Measurements from ENCODE around the gene TRIO.

DNA sequence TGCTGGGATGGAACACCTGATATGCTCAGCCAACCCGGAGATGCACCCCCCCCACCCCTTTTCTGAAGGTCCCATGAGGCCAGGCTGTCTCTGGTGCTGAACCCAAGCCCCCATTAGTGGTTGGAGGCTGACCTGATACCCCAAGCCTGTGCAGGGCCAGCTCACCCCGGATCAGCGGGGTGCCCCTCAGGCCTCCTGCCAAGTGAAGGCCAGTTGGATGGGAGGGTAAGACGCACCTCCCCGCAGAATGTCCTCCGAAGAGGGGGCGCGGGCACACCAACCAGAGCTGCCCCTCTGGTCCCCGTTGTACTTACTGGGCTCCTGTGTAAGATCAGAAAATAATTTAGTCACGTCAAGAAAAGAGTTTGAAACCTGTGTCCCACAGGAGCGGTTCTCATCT, 361.7 kb downstream of the TRIO start:
- TF ChIP-seq, protein P1, sequence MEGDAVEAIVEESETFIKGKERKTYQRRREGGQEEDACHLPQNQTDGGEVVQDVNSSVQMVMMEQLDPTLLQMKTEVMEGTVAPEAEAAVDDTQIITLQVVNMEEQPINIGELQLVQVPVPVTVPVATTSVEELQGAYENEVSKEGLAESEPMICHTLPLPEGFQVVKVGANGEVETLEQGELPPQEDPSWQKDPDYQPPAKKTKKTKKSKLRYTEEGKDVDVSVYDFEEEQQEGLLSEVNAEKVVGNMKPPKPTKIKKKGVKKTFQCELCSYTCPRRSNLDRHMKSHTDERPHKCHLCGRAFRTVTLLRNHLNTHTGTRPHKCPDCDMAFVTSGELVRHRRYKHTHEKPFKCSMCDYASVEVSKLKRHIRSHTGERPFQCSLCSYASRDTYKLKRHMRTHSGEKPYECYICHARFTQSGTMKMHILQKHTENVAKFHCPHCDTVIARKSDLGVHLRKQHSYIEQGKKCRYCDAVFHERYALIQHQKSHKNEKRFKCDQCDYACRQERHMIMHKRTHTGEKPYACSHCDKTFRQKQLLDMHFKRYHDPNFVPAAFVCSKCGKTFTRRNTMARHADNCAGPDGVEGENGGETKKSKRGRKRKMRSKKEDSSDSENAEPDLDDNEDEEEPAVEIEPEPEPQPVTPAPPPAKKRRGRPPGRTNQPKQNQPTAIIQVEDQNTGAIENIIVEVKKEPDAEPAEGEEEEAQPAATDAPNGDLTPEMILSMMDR (IDR thresholded peaks at IDR 0.05 in 2 of 3, conservative IDR thresholded peaks at IDR 0.05 in 1 of 3; ENCODE audit: borderline replicate concordance in 1 of 3, insufficient read depth in 1 of 3, low read depth in 2 of 3, low read length in 2 of 3): no peak
- TF ChIP-seq EZH2 (IDR thresholded peaks at IDR 0.05): no peak
- TF ChIP-seq SP1 (IDR thresholded peaks at IDR 0.05; ENCODE audit: low read depth): no peak
- no peak for TF ChIP-seq POLR2AphosphoS5 (IDR thresholded peaks at IDR 0.05; ENCODE audit: low read depth, low read length)
- no peak for TF ChIP-seq RAD21 (IDR thresholded peaks at IDR 0.05; ENCODE audit: low read depth)
- TF ChIP-seq, protein P2, sequence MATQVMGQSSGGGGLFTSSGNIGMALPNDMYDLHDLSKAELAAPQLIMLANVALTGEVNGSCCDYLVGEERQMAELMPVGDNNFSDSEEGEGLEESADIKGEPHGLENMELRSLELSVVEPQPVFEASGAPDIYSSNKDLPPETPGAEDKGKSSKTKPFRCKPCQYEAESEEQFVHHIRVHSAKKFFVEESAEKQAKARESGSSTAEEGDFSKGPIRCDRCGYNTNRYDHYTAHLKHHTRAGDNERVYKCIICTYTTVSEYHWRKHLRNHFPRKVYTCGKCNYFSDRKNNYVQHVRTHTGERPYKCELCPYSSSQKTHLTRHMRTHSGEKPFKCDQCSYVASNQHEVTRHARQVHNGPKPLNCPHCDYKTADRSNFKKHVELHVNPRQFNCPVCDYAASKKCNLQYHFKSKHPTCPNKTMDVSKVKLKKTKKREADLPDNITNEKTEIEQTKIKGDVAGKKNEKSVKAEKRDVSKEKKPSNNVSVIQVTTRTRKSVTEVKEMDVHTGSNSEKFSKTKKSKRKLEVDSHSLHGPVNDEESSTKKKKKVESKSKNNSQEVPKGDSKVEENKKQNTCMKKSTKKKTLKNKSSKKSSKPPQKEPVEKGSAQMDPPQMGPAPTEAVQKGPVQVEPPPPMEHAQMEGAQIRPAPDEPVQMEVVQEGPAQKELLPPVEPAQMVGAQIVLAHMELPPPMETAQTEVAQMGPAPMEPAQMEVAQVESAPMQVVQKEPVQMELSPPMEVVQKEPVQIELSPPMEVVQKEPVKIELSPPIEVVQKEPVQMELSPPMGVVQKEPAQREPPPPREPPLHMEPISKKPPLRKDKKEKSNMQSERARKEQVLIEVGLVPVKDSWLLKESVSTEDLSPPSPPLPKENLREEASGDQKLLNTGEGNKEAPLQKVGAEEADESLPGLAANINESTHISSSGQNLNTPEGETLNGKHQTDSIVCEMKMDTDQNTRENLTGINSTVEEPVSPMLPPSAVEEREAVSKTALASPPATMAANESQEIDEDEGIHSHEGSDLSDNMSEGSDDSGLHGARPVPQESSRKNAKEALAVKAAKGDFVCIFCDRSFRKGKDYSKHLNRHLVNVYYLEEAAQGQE (IDR thresholded peaks at IDR 0.05; ENCODE audit: low read depth): no peak
- TF ChIP-seq MAX (IDR thresholded peaks at IDR 0.05): no peak
- TF ChIP-seq ATF3 (IDR thresholded peaks at IDR 0.05): no peak
- TF ChIP-seq POLR2A (IDR thresholded peaks at IDR 0.05; ENCODE audit: borderline replicate concordance, extremely low read depth, insufficient read depth, insufficient read length): no peak
- TF ChIP-seq ZNF274 (IDR thresholded peaks at IDR 0.05; ENCODE audit: low read depth, low read length): no peak
- TF ChIP-seq ELF1 (IDR thresholded peaks at IDR 0.05; ENCODE audit: borderline replicate concordance, low read depth): no peak

Measured in HCT116 (cell line).